Activated CD4-positive, alpha-beta T cell treated with anti-CD3 and anti-CD28 coated beads for 48 hours (primary cell): ENCODE measurements around the gene CCDC85C.

Experiments used
- DNase-seq: peaks from one replicate; pipeline ENCODE4 v3.0.0-alpha.2; 2020

Gene CCDC85C

GRCh38 chr14:99535908-99536778 lies 67.9 kb downstream of the CCDC85C start:
- DNase-seq = no peak

DNA sequence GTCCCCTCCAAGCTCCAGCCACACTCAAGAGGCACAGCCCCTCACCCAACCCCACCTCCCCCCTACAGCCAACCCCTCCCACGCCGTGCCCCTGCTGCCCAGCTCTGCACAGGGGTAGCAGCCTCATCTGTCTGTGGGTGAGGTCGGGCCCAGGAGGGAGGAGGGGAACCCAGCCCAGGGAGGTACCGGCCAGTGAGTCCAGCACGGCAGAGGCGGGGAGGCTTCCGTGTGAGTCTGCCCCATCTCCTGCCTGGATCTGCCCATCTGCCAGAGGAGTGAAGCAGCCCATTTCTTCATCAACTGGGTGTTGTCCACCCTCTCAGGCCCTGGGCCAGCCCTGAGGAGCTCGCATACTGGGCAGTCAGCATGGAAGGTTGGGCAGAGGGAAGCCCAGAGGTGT lies 68.6 kb downstream of the CCDC85C start:
- no peak for DNase-seq

GRCh38 chr14:99534863-99535262 lies 69.1 kb downstream of the CCDC85C start:
- no peak for DNase-seq

- DNase-seq = no peak
Measured at GRCh38 chr14:99534333-99534732, 69.7 kb downstream of the CCDC85C start.

DNA sequence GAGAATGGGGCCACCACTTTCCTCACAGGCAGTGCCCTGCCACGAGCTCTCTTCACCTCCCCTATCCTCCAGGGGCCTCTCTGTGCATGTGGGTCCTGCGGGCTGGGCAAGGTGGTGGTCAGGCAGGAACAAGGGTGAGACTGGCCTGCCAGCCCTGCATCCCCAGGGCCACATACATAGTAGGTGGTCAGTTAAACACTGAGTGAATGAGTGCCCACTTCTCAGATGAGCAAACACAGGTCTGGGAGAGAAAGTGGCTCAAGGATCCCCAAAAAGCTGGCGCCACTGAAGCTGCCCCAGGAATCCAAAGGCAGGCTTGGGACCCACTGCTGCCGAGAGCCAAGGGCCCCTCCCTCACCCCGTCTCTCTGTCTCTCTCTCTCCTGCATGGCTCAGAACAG lies 71.7 kb downstream of the CCDC85C start:
- no peak for DNase-seq

DNA sequence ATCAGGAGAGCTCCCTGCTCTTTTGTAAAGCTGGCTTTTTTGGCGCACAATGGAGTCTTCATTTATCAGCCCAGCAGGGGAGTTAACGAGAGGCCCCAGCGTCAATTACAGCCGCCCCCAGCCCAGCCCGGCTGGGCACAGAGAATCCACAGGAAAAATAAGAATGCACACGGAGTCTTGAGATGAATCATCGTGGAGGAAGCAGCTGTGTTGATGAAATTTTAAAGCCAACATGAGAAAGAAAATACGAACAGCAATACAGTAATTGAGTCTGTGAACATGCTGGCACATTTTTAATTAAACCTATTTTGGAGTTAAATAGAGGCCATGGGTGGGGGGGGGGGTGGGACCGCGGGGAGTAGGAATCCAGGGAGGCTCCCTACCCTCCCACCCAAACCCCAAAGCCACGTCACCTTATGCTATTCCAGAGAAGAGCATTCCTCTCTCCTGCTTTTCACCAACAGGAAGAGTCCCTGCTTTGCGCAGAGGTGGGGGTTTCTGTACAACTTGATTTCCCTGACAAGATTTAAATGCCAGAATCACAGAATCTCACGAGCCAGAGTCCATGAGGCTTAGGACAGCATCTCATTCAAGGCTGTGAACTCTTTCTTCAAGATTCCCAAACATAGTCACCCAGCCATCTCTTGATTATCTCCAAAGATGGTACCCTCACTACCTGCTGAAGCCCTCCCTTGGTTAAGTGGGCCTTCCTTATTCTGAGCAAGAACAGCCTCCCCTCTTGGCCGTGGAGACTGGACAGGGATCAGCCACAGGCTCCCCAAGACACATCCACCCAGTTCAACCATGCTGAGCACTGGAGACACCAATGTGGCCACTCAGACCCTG lies 72.5 kb downstream of the CCDC85C start:
- no peak for DNase-seq

DNA sequence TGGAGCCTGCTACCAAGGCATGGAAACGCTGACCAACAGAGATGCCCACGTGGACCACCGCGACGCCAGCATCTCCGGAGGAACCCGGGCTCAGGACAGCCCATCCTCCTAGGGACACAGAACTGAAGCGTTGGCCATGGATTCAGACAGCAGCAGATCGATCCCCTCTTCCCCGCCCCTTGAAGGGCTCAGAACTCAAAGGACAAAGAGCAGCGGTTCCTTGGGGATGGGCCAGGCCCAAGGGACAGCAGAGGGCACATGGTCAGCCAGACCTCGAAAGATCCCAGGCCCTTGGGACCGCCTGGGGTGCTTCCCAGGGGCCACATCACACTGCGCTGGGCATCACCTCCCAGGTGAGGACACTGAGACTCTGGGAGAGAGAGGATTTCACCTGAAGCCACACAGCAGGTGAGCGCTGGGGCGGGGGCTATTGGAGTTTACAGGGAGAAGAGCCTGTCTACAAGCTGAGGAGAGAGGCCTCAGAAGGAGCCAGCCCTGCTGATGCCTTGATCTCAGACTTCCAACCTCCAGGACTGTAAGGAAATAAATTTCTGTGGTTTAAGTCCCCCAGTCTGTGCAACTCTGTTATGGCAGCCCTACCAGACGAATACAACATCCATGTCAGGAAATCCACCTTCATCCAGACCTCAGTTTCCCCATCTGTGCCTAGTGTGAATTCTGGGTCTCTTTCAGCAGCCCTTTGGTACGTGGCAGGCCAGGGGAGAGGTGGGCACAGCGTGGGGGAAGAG lies 73.4 kb downstream of the CCDC85C start:
- no peak for DNase-seq

- DNase-seq = no peak
Measured at GRCh38 chr14:99529899-99530298, 74.1 kb downstream of the CCDC85C start.

DNA sequence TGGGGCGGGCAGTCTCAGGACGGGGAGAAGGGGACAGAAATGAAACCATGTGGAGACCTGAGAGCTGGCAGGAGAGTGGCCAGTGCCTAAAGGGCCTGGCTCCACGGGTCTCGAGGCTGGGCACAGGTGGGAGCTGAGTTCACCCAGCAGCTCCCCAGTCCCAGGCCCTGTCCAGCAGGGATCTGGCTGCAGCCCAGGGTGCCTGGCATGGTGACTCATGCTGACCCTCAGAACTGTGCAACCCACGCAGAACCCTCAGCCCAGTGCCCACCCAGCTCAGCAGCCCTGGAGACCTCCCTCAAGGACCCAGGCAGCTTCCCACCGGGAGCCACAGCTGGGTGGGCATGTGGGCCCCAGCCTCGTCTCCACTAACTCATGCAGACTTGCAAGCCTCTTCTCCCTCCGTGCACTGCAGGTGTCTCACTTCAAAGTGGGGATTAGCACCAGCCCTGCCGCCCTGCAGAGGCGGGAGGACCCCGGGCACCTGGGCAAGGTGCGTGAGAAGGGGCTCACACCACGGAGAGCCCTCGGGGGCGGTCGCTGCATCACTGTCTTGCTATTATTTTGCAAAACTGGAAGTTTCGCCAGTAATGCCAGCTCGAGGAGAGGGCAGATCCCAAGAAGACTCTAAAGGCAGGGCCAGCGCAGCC lies 76.5 kb downstream of the CCDC85C start:
- no peak for DNase-seq

DNA sequence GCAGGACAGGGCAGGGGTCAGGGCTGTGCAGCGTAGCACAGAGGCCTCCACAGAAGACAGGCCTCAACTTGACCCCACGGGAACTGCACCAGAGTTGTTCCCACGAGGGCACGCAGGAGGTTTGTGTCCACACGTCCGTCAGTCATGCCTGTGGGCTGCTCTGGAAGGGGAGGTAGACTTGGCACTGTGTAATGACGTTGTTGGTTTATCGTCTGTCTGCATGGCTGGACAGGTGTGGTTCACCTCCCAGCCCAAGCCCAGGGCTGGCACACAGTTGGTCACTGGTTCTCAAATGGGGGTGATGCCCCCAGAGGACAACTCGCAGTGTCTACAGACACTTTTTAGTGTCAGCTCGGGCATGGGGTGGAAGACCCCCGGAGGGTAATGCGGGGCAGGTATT lies 77.0 kb downstream of the CCDC85C start:
- DNase-seq = no peak

GRCh38 chr14:99525699-99526080 lies 78.3 kb downstream of the CCDC85C start:
- DNase-seq = no peak

DNA sequence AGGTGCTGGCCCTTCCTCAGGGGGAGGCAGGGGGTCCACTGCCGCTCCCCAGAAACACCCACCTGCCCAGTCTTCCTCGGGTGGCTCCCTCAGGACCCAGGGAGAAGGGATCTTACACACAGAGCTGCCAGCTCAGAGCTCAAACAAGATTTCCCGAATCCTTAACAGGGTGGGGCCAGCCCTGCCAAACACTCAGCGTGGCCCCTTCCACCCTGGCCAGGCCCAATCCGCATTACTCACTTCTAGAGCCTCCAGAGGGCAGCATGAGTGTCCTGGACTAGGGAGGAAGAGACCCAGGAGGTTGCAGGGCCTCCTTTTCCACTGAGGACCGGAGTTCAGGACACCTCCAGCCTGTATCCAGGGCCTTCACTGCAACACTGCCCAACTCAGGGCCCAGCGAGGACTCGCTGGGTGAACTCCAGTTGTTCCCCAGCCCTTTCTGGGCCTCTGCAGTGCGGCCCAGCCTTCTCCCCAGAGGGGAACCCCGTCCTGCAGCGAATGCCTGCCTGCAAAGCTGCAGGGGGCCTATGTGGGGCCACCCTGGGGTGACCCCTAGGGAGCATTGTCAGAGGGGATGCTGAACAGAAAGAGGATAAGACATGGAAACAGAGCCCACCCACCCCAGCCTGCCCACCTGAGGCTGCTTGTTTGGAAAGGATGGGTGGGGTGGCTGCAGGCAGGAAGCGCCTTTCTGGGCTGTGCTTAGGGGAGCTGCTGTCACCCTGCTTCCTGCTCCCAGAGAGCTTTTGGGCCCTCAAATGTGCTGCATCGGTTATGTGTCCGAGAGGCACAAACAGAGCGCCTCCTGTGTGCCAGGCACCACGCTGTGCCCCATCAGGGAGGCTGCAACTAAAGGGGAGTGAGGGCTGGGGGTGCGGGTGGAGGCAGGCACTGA lies 79.0 kb downstream of the CCDC85C start:
- no peak for DNase-seq

DNA sequence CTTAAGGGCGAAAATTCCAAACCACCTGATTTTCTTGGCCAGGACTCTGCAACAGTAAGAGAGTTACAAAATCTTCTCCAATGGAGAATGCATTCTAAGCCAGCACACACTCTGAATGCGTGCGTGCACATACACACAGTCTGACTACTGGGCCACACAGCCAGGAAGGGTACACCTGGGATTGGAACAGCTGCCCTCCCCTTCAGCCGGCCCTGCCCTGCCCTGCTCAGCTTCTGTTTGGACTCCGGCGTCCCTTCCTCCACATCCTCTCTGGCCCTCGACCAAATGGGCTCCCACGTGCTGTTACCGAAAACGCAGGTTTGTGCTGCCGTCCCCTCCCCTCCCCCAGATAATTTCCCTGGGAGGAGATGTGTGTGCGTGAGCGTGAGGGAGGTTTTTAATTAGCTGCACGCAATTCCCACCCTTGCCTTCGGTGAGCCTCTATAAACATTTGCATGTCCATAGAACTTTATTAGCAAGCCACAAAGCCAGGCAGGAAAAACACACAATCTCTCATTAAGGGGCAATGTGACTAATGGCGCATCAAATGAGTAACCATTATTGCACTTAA lies 79.8 kb downstream of the CCDC85C start:
- DNase-seq = no peak

GRCh38 chr14:99523704-99524055 lies 80.3 kb downstream of the CCDC85C start:
- DNase-seq = no peak

GRCh38 chr14:99522934-99523703 lies 80.9 kb downstream of the CCDC85C start:
- no peak for DNase-seq

- DNase-seq = no peak
Measured at GRCh38 chr14:99522457-99522891, 81.5 kb downstream of the CCDC85C start.

- DNase-seq = no peak
Measured at GRCh38 chr14:99522025-99522401, 82.0 kb downstream of the CCDC85C start.

DNA sequence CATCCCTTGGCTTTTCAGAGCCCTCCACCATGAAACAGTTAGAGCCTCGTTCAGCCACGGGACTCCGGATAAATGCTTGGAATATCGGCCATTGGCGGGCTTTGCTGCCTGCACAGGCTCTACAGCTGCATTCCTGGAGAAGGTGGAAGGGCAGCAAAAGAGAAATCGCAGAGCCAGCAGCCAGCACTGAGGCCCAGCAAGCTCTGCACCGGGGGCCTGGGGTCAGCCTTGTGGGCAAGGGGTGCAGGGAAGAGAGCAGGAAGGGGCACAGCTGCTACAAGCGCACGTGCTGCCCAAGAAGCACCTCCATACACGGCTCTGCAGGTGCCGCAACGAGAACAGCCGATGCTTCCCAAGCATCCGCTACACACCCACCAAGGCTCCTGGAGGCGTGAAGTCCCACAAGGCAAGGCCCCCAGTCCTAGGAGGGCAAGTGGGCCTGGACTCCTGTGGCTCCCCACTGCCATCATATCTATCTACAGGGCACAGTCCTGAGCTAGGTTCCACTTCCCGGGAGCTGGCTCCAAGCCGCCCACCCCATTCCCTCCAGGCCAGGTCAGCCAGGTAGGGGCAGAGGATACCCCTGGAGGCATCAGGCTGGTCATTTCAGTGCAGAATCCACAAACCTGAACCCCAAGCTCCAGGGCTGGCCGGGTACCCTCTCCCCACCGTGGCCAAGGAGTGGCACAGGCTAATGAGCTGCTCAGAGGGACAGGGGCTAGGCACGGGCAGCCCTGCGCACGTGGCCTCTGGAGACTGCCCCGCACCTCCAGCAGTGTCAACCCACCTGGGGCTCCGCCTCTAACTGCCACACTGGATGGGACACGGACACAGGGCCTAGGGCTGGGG lies 82.6 kb downstream of the CCDC85C start:
- no peak for DNase-seq

DNA sequence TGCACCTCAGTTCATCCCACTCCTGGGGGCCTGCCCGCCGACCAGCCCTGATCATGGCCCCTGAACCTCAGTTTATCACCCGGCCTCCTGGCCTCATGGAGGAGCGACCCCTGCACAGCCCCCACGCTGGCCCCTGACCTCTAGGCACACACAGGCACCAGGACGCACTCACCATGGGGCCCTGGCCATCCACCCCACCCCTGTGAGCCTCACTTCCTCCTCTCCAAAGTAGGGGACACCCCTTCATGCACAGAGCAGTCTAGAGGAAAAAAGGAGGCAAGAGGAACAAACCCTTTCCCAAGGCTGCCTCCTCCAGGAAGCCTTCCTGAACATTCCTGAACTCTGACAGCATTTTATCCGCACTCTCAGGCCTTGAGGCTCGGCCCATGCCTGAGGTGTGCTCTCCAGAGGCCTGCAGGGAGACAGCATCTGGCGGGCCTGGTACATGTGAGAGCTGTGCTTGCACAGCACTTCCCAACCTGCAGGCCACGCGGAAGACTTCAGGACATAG lies 83.4 kb downstream of the CCDC85C start:
- DNase-seq = no peak
